ENCODE measurements around the gene KLHL40. TPM values are rescaled to one million over a fixed set of nuclear protein-coding genes. Genes with fewer than 3 reads are reported as not detected.
"Not testable (repeated sequence)": the region's sequence is repeated elsewhere in the genome, so short reads cannot be mapped to it uniquely, and the experiment has no call there.

The KLHL40 gene
- total RNA-seq, 1 donor from 2014 or later, result not detected

- ATAC-seq, result no peak
Observed at GRCh38 chr3:42705962-42706585, 20.7 kb downstream of the KLHL40 start.

- no peak for ATAC-seq
Observed at GRCh38 chr3:42706721-42707619, 21.6 kb downstream of the KLHL40 start.

GRCh38 chr3:42707620-42708355, 22.5 kb downstream of the KLHL40 start:
- no peak for ATAC-seq

DNA sequence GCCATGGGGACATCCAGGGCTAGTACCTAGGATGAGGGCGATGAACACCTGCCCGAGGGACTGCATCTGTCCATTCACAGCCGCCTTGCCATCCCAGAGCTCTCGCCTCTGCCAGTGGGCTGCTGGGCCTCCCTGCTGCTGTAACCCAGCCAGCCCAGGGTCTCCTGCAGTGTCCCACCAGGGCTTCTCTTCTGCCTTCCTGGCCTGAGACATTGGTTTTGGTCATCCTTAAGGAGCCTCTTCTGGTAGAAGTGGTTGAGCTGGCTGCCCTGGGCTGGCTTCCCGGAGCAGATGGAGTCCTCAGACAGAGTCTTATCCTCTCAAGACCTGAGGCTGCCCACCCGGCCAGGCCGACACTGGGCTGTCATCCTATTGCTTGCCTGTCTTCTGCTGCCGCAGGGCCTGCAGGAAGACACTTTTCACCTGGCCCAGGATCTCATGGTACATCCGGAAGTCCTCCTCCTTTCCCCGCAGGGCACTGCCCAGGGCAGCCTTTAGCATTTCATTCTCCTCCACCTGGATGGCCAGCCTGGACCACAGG, 23.3 kb downstream of the KLHL40 start:
- no peak for ATAC-seq

- ATAC-seq, result no peak
Observed at GRCh38 chr3:42709621-42710020, 24.3 kb downstream of the KLHL40 start.

GRCh38 chr3:42710323-42711021, 25.1 kb downstream of the KLHL40 start:
- no peak for ATAC-seq

- ATAC-seq, result no peak
Observed at GRCh38 chr3:42711491-42712343, 26.4 kb downstream of the KLHL40 start.

- no peak for ATAC-seq
Observed at GRCh38 chr3:42712344-42712648, 27.0 kb downstream of the KLHL40 start.

DNA sequence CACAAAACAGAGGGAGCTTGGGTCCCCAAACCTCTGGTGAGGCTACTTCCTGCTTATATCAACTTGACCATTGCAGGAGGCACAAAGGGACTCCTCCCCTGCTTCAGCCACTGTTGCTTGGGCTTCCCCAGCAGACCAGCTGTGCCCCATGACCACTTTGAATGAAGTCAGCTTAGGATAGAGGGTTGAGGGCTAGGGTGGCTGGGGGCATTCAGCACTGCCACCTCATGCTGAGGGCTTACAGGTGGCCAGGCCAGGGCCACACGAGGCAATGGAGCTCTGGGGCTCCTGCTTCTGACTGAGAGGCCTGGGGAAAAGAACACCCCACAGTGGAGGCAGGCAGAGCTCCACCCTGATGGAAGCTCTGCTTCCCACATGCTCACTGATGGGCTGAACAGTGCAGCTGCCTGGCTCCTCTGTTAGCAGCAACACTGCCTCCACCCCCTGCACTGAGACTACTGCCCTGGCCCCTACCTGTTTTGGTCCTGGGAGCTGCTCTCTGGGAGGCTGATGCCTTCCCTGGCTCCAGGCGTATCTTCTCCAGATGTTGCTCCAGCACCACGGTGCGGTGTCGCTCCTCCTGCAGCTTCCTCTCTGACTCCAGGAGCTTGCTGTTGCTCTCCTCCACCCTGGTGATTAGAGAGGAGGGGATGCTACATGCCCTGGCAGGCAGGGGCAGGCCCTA, 27.5 kb downstream of the KLHL40 start:
- no peak for ATAC-seq

- no peak for ATAC-seq
Observed at GRCh38 chr3:42713747-42714146, 28.4 kb downstream of the KLHL40 start.

- ATAC-seq, result no peak
Observed at GRCh38 chr3:42714171-42714852, 29.0 kb downstream of the KLHL40 start.

- ATAC-seq, result no peak
Observed at GRCh38 chr3:42717306-42717705, 32.0 kb downstream of the KLHL40 start.

DNA sequence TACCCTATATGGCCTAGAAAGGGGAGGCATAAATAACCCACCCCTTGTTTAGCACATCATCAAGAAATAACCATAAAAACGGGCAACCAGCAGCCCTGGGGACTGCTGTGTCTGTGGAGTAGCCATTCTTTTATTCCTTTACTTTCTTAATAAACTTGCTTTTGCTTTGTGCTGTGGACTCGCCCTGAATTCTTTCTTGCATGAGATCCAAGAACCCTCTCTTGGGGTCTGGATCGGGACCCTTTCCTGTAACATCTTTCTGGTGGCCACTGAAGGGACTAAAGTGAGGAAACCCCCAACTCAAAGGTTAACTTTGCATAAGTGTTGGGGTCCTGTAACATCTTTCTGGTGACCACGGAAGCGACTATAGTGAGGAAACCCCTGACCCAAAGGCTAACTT, 33.0 kb downstream of the KLHL40 start:
- no peak for ATAC-seq

DNA sequence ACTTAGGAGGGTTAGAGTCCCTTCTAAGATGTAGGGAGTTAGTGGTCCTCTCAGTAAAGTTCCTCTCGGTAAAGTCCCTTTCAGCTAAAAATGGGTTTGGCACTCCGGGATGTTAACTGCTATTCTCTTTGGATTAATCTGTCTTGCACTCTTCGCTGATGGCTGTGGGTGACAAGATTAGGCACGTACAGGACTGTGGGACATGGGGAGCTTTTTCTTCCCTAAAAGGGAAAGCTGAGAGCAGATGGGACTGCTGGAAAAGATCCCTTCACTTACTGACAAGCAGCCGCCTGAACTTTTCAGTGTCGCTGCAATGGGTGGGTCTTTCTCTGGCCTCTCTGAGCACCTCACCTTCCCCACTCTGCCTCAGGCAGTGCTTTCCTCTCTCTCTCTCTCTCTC, 33.7 kb downstream of the KLHL40 start:
- ATAC-seq, result no peak

- ATAC-seq, result no peak
Observed at GRCh38 chr3:42720126-42720525, 34.8 kb downstream of the KLHL40 start.

DNA sequence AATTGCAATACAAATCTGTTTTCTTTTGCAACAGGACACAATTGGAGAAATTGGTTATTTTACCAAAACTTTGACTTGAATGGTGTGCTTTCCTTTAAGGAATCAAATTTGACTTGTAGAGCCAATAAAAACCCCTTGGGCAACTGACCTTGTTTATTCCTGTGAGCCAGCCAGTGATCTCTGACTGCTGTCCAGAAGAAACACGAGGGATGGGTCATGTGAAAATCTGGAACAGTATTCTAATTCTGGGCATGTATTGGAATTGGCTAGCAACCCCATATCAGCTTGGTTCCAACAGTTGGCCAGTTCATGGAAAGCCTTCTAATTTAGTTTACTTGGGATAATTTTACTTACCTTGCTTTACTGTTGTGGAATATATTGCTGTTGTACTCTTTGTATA, 36.4 kb downstream of the KLHL40 start:
- no peak for ATAC-seq

- ATAC-seq, result not testable (repeated sequence)
Observed at GRCh38 chr3:42722442-42722841, 37.1 kb downstream of the KLHL40 start.

- ATAC-seq, result no peak
Observed at GRCh38 chr3:42723219-42723618, 37.9 kb downstream of the KLHL40 start.

DNA sequence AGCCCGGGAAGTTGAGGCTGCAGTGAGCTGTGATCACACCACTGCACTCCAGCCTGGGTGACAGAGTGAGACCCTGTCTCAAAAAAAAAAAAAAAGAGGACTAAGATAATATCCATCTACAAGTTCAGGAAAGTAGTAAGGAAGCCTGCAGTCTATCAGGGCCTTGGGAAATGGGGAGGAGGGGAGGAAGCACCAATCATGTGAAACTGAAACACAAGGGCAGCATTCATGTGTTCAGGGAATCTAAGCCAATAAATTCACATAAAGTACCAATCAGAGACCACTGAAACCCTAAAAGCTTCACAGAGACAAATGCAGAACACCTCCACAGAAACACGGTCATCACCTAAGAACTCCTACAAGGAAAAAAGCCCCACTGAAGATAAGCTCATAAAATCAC, 40.1 kb downstream of the KLHL40 start:
- no peak for ATAC-seq

DNA sequence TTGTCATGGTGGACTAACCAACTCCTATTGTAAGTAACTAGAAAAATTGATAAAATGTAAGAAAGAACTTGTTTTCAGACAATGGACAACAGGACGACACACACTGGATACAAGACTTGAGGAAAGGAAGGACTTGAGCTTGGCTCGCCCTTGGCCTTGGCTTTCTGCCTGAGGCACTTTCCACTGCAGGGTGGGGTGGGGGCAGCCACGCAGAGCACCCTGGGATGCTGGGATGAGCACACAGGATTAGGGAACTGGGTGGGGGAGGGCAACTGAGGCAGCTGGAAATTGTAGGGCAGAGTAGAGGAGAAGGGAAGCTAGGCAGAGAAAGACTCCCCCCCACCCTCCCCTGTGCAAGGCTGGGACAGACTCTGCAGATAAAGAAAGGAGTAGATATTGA, 42.7 kb downstream of the KLHL40 start:
- no peak for ATAC-seq

All from esophagus mucosa (tissue), 1 donor.